Panc1 (cell line): Measurements from ENCODE around the gene UBE2M. TPM values are rescaled to one million over a fixed set of nuclear protein-coding genes. Genes with fewer than 3 reads are reported as not detected.

ENCODE experiments used
- ATAC-seq: fragments of 200-7000 bp; cut with Tn5 transposase; 2 replicates; pipeline ENCODE4 v1.9.1; 2020; ENCODE audit warnings: mild to moderate bottlenecking, moderate library complexity
- BruUV-seq: library from RNA; stranded (reverse); fragments of 400-500 nt; replicated peaks from 2 replicates; lab custom pipeline; 2021; lab: Mats Ljungman, UMichigan
- CTCF ChIA-PET: fragments of 300-600 bp; sonication (Branson Sonifier 250); formaldehyde crosslinking; loops from one replicate; lab custom pipeline; 2022; ENCODE audit warnings: antibody characterized with exemption; lab: Charles Lee
- POLR2A ChIA-PET: fragments of 300-600 bp; sonication (Branson Sonifier 250); formaldehyde crosslinking; loops from one replicate; lab custom pipeline; 2022; ENCODE audit warnings: antibody characterized with exemption; lab: Charles Lee
- DNase-seq: peaks from one replicate; pipeline ENCODE4 v3.0.0-alpha.2; 2010; ENCODE audit warnings: low read depth, low spot score
- H3K27ac ChIP-seq: 2 replicates; pipeline ENCODE4 v1.5.1; 2011; ENCODE audit warnings: mild to moderate bottlenecking, low read length, inconsistent platforms
- H3K27me3 ChIP-seq: fragments of 200-500 bp; sonication (Bioruptor generic); 2 replicates; pipeline ENCODE4 v1.6.0; 2014; ENCODE audit warnings: low read length, inconsistent platforms; ENCODE audit not compliant: control insufficient read depth, insufficient read depth
- H3K36me3 ChIP-seq: fragments of 200-500 bp; sonication (Bioruptor generic); 2 replicates; pipeline ENCODE4 v1.5.1; 2014; ENCODE audit warnings: inconsistent platforms, mild to moderate bottlenecking, low read length, moderate library complexity; ENCODE audit not compliant: control insufficient read depth, insufficient read depth
- H3K4me1 ChIP-seq: 2 replicates; pipeline ENCODE4 v1.5.1; 2011; ENCODE audit warnings: inconsistent platforms, mild to moderate bottlenecking, low read length, moderate library complexity; ENCODE audit not compliant: control insufficient read depth, insufficient read depth
- H3K4me3 ChIP-seq, 2 experiments: 2 replicates each; pipeline ENCODE4 v1.5.1; 2011 to 2012; ENCODE audit warnings: low read depth in 2 of 2, low read length in 2 of 2, mild to moderate bottlenecking in 2 of 2, inconsistent platforms in 1 of 2, moderate library complexity in 1 of 2
- H3K9me3 ChIP-seq: fragments of 200-500 bp; sonication (Bioruptor generic); 2 replicates; pipeline ENCODE4 v1.5.1; 2014; ENCODE audit warnings: low read depth, mild to moderate bottlenecking, inconsistent platforms, low read length, moderate library complexity; ENCODE audit not compliant: control insufficient read depth, insufficient read depth
- POLR2AphosphoS5 ChIP-seq: IDR thresholded peaks from 2 replicates; pipeline ENCODE4 v1.6.1; 2012; ENCODE audit warnings: mild to moderate bottlenecking, low read depth, low read length, moderate library complexity
- SIN3A ChIP-seq: IDR thresholded peaks from 2 replicates; pipeline ENCODE4 v1.6.1; 2012; ENCODE audit warnings: low read depth, mild to moderate bottlenecking, low read length, moderate library complexity, borderline replicate concordance; ENCODE audit not compliant: insufficient read depth
- TCF7L2 ChIP-seq: IDR thresholded peaks from 2 replicates; pipeline ENCODE4 v1.6.1; 2011; ENCODE audit warnings: mild to moderate bottlenecking, low read depth, low read length, inconsistent platforms
- in situ Hi-C: cut with HindIII; loops from 2 replicates; pipeline ENCODE4 v1.10.0; 2016; ENCODE audit warnings: low sequenced_read_pairs, low pct_unique_long_range_greater_than_20kb
- intact Hi-C: fragments of 100-400 bp; cut with micrococcal nuclease; formaldehyde crosslinking; loops from one replicate; pipeline ENCODE4 v1.10.0; 2022; ENCODE audit not compliant: unreplicated experiment
- total RNA-seq: library from RNA; stranded (reverse); gene quantifications from one replicate; pipeline ENCODE4 v1.2.1, GENCODE V29; 2021; ENCODE audit not compliant: unreplicated experiment
- TF ChIP-seq, protein P1 (sequence below): fragments of 450-650 bp; IDR thresholded peaks from 2 replicates; pipeline ENCODE4 v1.5.1; 2017; ENCODE audit warnings: mild to moderate bottlenecking
- TF ChIP-seq, protein P2 (sequence below), 2 experiments: IDR thresholded peaks; 2 replicates each; pipeline ENCODE4 v1.6.1; 2011 to 2012; ENCODE audit warnings: low read depth in 2 of 2, control low read depth in 1 of 2, low read length in 1 of 2, mild to moderate bottlenecking in 1 of 2, moderate library complexity in 1 of 2; ENCODE audit not compliant: insufficient read depth in 1 of 2

UBE2M gene
- total RNA-seq, 1 experiment from 2014 or later, result 189 TPM

DNA sequence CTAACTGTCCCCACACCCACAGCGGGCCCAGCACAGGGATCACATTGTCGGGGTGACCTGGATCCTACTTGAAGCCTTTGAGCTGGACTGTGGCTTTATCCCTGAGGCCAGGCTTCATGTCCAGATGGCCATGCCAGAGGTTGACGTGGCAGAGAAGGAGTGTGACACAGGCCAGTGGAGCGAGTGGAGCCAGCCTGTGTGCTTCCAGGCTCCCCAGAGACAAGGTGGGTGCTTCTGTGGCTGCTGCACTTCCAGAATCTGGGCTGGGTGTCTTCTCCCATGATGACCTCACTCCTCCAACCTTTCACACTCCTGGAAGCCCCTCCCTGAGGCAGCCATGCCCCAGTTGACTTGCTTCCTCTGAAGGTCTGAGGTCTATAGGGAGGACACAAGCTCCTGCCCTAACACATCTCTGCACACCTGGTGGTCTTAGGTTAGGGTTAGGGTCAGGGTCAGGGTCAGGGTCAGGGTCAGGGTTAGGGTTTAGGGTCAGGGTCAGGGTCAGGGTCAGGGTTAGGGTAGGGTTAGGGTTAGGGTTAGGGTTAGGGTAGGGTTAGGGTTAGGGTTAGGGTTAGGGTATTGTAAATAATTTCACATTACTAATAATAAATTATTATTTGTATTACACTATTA, 27.8 kb upstream of the UBE2M start:
- ATAC-seq (peak; percentile 30; the same call in 1 of the 2 replicates), DNase-seq (no peak)
- no TSS peak for BruUV-seq
- TF ChIP-seq TCF7L2 (no peak), POLR2AphosphoS5 (no peak), SIN3A (no peak)
- TF ChIP-seq, protein P1, sequence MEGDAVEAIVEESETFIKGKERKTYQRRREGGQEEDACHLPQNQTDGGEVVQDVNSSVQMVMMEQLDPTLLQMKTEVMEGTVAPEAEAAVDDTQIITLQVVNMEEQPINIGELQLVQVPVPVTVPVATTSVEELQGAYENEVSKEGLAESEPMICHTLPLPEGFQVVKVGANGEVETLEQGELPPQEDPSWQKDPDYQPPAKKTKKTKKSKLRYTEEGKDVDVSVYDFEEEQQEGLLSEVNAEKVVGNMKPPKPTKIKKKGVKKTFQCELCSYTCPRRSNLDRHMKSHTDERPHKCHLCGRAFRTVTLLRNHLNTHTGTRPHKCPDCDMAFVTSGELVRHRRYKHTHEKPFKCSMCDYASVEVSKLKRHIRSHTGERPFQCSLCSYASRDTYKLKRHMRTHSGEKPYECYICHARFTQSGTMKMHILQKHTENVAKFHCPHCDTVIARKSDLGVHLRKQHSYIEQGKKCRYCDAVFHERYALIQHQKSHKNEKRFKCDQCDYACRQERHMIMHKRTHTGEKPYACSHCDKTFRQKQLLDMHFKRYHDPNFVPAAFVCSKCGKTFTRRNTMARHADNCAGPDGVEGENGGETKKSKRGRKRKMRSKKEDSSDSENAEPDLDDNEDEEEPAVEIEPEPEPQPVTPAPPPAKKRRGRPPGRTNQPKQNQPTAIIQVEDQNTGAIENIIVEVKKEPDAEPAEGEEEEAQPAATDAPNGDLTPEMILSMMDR, result no peak
- TF ChIP-seq, protein P2, sequence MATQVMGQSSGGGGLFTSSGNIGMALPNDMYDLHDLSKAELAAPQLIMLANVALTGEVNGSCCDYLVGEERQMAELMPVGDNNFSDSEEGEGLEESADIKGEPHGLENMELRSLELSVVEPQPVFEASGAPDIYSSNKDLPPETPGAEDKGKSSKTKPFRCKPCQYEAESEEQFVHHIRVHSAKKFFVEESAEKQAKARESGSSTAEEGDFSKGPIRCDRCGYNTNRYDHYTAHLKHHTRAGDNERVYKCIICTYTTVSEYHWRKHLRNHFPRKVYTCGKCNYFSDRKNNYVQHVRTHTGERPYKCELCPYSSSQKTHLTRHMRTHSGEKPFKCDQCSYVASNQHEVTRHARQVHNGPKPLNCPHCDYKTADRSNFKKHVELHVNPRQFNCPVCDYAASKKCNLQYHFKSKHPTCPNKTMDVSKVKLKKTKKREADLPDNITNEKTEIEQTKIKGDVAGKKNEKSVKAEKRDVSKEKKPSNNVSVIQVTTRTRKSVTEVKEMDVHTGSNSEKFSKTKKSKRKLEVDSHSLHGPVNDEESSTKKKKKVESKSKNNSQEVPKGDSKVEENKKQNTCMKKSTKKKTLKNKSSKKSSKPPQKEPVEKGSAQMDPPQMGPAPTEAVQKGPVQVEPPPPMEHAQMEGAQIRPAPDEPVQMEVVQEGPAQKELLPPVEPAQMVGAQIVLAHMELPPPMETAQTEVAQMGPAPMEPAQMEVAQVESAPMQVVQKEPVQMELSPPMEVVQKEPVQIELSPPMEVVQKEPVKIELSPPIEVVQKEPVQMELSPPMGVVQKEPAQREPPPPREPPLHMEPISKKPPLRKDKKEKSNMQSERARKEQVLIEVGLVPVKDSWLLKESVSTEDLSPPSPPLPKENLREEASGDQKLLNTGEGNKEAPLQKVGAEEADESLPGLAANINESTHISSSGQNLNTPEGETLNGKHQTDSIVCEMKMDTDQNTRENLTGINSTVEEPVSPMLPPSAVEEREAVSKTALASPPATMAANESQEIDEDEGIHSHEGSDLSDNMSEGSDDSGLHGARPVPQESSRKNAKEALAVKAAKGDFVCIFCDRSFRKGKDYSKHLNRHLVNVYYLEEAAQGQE (IDR thresholded peaks at IDR 0.05; ENCODE audit: insufficient read depth in 1 of 2, low read depth in 2 of 2, low read length in 1 of 2), result no peak
- no peaks in the 10 kb centered on the region for H3K9me3 ChIP-seq
- CTCF ChIA-PET, result interaction anchor here (0.5 kb wide), 1 partner anchor 354 kb away, joined by 9 read pairs; no protein-coding TSS in a partner anchor
- no peak overlapping the region for H3K4me3 ChIP-seq
- peaks cover under 1% of the 10 kb centered on the region; the same call in 1 of the 2 replicates for H3K4me1 ChIP-seq
- H3K27ac ChIP-seq, result no peak overlapping the region
- POLR2A ChIA-PET, result no interaction called here
- H3K27me3 ChIP-seq, result no peaks in the 10 kb centered on the region
- H3K36me3 ChIP-seq, result no peaks in the 10 kb centered on the region
- intact Hi-C loops (no loop called here), in situ Hi-C loops (no loop called here)

DNA sequence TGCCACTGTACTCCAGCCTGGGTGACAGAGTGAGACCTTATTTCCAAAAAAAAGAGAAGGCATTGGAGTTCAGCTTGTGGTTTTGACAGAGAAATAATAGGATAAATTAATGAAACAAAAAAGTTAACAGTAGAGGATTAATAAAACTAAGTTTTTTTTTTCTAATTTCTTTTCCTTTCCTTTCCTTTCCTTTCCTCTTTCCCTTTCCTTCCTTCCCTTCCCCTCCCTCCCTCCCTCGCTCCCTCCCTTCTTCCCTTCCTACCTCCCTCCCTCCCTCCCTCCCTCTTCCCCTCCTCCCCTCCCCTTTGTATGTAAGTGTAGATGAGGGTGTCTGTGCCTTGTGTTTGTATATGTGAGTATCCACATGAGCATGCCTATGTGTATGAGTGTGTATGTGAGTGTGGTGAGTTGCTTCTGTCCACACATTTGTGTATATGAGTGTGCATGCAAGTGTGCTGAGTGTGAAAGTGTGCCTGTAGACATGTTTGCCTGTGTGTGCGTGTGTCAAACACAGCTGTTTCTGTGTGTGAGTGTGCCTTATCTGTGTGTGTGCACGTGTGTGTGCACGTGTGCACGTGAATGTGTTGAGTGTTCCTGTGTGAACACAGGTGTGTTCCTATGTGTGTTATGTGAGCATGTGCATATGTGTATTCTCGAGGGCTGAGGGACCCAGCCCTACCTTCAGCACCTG, 27.2 kb upstream of the UBE2M start:
- intact Hi-C loops, result no loop called here
- H3K27ac ChIP-seq, result no peak overlapping the region
- H3K4me3 ChIP-seq, result no peak overlapping the region
- BruUV-seq, result no TSS peak
- no peaks in the 10 kb centered on the region for H3K36me3 ChIP-seq
- ATAC-seq (no peak), DNase-seq (no peak)
- no peaks in the 10 kb centered on the region for H3K27me3 ChIP-seq
- CTCF ChIA-PET, result no interaction called here
- H3K4me1 ChIP-seq, result peaks cover 6% of the 10 kb centered on the region
- POLR2A ChIA-PET, result no interaction called here
- H3K9me3 ChIP-seq, result no peaks in the 10 kb centered on the region
- in situ Hi-C loops, result no loop called here
- TF ChIP-seq, protein P2 (IDR thresholded peaks at IDR 0.05; ENCODE audit: insufficient read depth in 1 of 2, low read depth in 2 of 2, low read length in 1 of 2), result no peak
- TF ChIP-seq POLR2AphosphoS5 (no peak), TCF7L2 (no peak), SIN3A (no peak)
- TF ChIP-seq, protein P1, result no peak
